Ovary (tissue), 3 donors: ENCODE results near the gene ALDH3A1.

ENCODE experiments used
- CTCF ChIP-seq, 3 donors: fragments of 450-650 bp in 2 of 3; fragments of 200-600 bp in 1 of 3; IDR thresholded peaks; one replicate each; pipeline versions ENCODE4 v1.5.1 to v1.8.0; 2016 to 2022; ENCODE audit warnings: antibody characterized with exemption in 3 of 3, mild to moderate bottlenecking in 1 of 3
- EP300 ChIP-seq: sonication (generic); formaldehyde crosslinking; IDR thresholded peaks from one replicate; pipeline ENCODE4 v1.6.1; 2017; ENCODE audit warnings: antibody characterized with exemption
- POLR2A ChIP-seq: fragments of 450-650 bp; IDR thresholded peaks from one replicate; pipeline ENCODE4 v1.6.1; 2017; ENCODE audit warnings: antibody characterized with exemption, mild to moderate bottlenecking, moderate library complexity
- donor health status: DM: no; HTN: no; CAD: no.

- TF ChIP-seq CTCF (IDR thresholded peaks at IDR 0.05), result no peak
- TF ChIP-seq POLR2A, result no peak
- TF ChIP-seq EP300, result no peak
Measured at GRCh38 chr17:19747829-19748806, at the start of gene ALDH3A1.
